Body of pancreas (tissue), 4 donors: ENCODE measurements around the gene CYSLTR1.

ENCODE experiments used
- CTCF ChIP-seq, 7 experiments: fragments of 450-650 bp in 4 of 7; fragments of 200-600 bp in 3 of 7; sonication (generic) in 3 of 7; IDR thresholded peaks; one replicate each; pipeline ENCODE4 v1.5.1; 2016 to 2019; ENCODE audit warnings: antibody characterized with exemption in 7 of 7
- POLR2A ChIP-seq, 3 donors: fragments of 450-650 bp; IDR thresholded peaks; one replicate each; pipeline ENCODE4 v1.6.1; 2016; ENCODE audit warnings: antibody characterized with exemption in 3 of 3, mild to moderate bottlenecking in 2 of 3

GRCh38 chrX:78314561-78314960, 12.8 kb downstream of the CYSLTR1 start:
- TF ChIP-seq CTCF (IDR thresholded peaks at IDR 0.05) (no peak), POLR2A (IDR thresholded peaks at IDR 0.05) (no peak)
